A549 (cell line): Measurements from ENCODE around the gene GPS1.

Source experiments
- BCL3 ChIP-seq: fragments of >200 bp; sonication (Bioruptor Twin); formaldehyde crosslinking; IDR thresholded peaks from 3 replicates; pipeline ENCODE4 v1.6.1; 2016
- BHLHE40 ChIP-seq: IDR thresholded peaks from 2 replicates; pipeline ENCODE4 v1.6.1; 2012; ENCODE audit warnings: low read depth, low read length, inconsistent platforms
- CHD2 ChIP-seq: fragments of 150-350 bp; IDR thresholded peaks from 2 replicates; pipeline ENCODE4 v1.6.1; 2014; ENCODE audit warnings: low read length; ENCODE audit not compliant: partially characterized antibody
- CTCF ChIP-seq: fragments of >200 bp; sonication (Bioruptor Twin); formaldehyde crosslinking; IDR thresholded peaks from 3 replicates; pipeline ENCODE4 v1.5.1; 2016
- EP300 ChIP-seq, 2 experiments: fragments of >200 bp; sonication (Bioruptor Twin); formaldehyde crosslinking; IDR thresholded peaks; 2 replicates in 1 of 2; 3 replicates in 1 of 2; pipeline ENCODE4 v1.6.1; 2016 to 2017
- FOSB ChIP-seq: fragments of 250-450 bp; sonication (Bioruptor Pico); IDR thresholded peaks from 2 replicates; pipeline ENCODE4 v1.5.0; 2020; ENCODE audit warnings: mild to moderate bottlenecking, moderate library complexity
- MAFK ChIP-seq: fragments of 450-650 bp; IDR thresholded peaks from 2 replicates; pipeline ENCODE4 v1.6.1; 2014; ENCODE audit not compliant: partially characterized antibody
- NPAS2 ChIP-seq: fragments of 250-450 bp; sonication (Bioruptor Pico); IDR thresholded peaks from 2 replicates; pipeline ENCODE4 v1.8.0; 2022; ENCODE audit warnings: mild to moderate bottlenecking, moderate library complexity, borderline replicate concordance
- PHF8 ChIP-seq: fragments of 200-600 bp; sonication (generic); IDR thresholded peaks from 2 replicates; pipeline ENCODE4 v1.6.1; 2016; ENCODE audit warnings: low read depth, mild to moderate bottlenecking, antibody characterized with exemption, moderate library complexity, borderline replicate concordance
- POLR2A ChIP-seq: IDR thresholded peaks from 2 replicates; pipeline ENCODE4 v1.6.1; 2012; ENCODE audit warnings: mild to moderate bottlenecking, low read length
- RAD21 ChIP-seq, 2 experiments: fragments of >200 bp in 1 of 2; sonication (Bioruptor Twin) in 1 of 2; formaldehyde crosslinking in 1 of 2; IDR thresholded peaks in 1 of 2; conservative IDR thresholded peaks in 1 of 2; 2 replicates in 1 of 2; 3 replicates in 1 of 2; pipeline ENCODE4 v1.6.1; 2012 to 2018; ENCODE audit warnings: inconsistent platforms in 1 of 2
- RCOR1 ChIP-seq: fragments of 150-350 bp; IDR thresholded peaks from 2 replicates; pipeline ENCODE4 v1.6.1; 2014; ENCODE audit warnings: antibody characterized with exemption, low read length, low read depth
- REST ChIP-seq: fragments of 200-600 bp; sonication (generic); IDR thresholded peaks from 2 replicates; pipeline ENCODE4 v1.6.1; 2016; ENCODE audit warnings: antibody characterized with exemption, mild to moderate bottlenecking, moderate library complexity
- TF ChIP-seq, protein P1 (sequence below): IDR thresholded peaks from 2 replicates; pipeline ENCODE4 v1.6.1; 2012; ENCODE audit warnings: low read depth, borderline replicate concordance

DNA sequence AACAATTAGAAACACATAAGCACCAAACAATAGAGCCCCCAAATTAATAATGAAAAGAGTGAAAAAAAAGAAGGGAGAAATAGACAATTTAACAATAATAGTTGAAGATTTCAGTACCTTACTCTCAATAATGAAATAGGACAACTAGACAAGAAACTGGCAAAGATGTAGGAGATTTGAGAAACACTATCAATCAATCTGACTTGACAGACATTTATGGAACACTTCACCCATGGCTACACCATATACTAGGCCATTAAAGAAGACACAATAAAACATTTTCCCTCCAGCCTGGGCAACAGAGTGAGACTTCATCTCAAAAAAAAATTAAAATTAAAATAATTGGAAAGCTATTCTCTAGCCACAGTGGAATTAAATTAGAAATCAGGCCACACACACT lies 18.9 kb downstream of the GPS1 start:
- TF ChIP-seq MAFK, result no peak
- TF ChIP-seq CTCF, result no peak
- no peak for TF ChIP-seq EP300 (IDR thresholded peaks at IDR 0.05)
- no peak for TF ChIP-seq BCL3
- TF ChIP-seq POLR2A, result no peak
- TF ChIP-seq, protein P1, sequence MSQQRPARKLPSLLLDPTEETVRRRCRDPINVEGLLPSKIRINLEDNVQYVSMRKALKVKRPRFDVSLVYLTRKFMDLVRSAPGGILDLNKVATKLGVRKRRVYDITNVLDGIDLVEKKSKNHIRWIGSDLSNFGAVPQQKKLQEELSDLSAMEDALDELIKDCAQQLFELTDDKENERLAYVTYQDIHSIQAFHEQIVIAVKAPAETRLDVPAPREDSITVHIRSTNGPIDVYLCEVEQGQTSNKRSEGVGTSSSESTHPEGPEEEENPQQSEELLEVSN, result no peak
- TF ChIP-seq BHLHE40, result no peak
- TF ChIP-seq NPAS2 (CRISPR knock-in tag), result no peak
- TF ChIP-seq PHF8, result no peak
- TF ChIP-seq REST, result no peak
- no peak for TF ChIP-seq RAD21 (conservative IDR thresholded peaks at IDR 0.05 in 1 of 2, IDR thresholded peaks at IDR 0.05 in 1 of 2)
- TF ChIP-seq FOSB, result no peak
- TF ChIP-seq CHD2, result no peak
- no peak for TF ChIP-seq RCOR1
